GM18907 (cell line): ENCODE data around the gene ELOVL2.

Experiments used
- ATAC-seq: cut with Tn5 transposase; IDR thresholded peaks from one replicate; pipeline ENCODE4 v1.9.1; 2021; ENCODE audit warnings: mild to moderate bottlenecking, moderate library complexity; ENCODE audit not compliant: unreplicated experiment

Gene ELOVL2

DNA sequence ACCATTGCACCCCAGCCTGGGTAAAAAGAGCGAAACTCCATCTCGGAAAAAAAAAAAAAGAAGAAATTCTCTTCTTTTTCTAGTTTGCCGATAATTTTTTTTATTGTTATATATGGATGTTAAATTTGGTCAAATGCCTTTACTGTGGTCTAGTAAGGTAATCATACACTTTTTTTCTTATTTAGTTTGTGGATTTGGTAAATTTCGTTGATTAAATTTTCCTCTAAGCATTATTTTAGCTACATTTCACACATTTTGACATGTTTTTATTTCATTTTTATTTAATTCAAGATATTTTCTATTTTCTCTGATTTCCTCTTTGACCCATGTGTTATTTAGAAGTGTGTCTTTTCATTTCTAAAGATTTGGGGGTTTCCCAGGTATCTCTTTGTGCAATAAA, 18.0 kb upstream of the ELOVL2 start:
- ATAC-seq, result no peak

DNA sequence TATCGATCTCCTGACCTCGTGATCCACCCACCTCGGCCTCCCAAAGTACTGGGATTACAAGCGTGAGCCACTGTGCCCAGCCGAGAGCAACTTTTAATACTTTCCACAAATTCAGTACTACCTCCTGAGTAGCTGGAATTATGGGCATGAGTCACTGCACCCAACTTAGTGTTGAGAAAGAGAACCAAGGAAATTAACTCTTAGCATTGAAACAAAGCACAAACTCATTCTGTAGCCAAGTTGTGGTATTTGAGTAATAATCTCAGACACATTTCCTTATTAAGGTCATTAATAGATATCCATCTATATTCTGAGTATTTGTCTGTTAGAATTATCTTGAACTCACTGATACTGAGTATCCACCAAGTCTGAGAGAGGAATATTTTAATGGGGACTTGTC, 14.3 kb upstream of the ELOVL2 start:
- no peak for ATAC-seq

GRCh38 chr6:11056871-11057270, 12.8 kb upstream of the ELOVL2 start:
- no peak for ATAC-seq

GRCh38 chr6:11055127-11055627, 11.1 kb upstream of the ELOVL2 start:
- ATAC-seq, result no peak

DNA sequence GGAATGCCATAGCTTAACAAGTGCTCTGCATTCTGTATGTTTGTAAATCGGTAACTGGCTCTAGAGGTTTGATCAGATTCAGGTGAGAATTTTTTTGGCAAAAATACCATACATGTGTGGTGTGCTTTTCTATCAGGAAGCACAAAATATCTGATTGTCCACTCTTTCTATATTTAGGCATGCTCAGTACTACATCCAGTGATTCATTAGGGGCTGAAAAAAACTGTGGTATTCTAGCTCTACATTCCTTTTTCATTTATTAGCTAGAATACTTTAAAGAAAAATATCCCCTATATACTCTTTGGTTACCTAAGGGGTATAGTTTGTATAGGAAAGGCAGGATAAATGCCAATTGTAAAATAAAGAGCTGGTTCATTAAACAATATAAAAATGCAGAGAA, 10.6 kb upstream of the ELOVL2 start:
- no peak for ATAC-seq

DNA sequence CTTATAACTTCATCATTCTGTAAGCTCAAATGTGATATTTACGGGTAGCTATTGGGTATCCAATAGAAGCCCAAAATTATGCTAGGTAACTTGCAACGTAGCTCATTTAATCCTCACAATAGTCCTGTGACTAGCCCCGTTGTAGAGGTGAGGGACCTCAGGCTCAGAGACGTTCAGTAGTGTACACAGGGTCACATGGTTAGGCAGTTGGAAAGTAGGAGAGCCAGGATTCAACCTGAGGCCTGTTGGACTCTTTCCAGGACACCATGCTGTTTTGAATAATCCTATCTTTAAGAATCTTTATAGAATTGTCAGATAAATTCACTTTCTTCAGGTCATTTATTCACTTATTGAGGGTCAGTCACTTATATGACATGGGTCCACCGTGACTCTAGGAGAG, 9.2 kb upstream of the ELOVL2 start:
- no peak for ATAC-seq

- no peak for ATAC-seq
Observed at GRCh38 chr6:11050731-11051130, 6.6 kb upstream of the ELOVL2 start.

DNA sequence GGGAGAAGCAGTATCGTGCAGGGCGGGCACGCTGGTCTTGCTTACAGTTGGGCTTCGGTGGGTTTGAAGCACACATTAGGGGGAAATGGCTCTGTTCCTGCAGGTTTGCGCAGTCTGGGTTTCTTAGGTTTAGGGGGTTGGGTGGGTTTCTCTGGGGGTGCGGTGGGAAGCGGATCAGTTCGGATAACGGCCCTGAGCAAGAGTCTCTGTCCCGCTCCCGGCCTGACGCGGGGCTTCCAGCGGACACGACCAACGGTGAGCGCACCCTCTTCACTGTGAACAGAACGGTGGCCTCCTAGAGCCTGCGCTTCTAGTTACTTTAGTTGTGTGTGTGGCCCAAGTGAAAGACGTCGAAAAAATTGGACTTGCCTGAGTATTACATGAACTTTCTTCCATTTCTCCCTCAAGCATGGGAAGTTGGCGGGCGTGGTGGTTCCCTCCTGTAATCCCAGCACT, 635 bp upstream of the ELOVL2 start:
- ATAC-seq, result no peak

- peak; percentile 27 for ATAC-seq
Observed at GRCh38 chr6:11043378-11043960, 636 bp downstream of the ELOVL2 start.

DNA sequence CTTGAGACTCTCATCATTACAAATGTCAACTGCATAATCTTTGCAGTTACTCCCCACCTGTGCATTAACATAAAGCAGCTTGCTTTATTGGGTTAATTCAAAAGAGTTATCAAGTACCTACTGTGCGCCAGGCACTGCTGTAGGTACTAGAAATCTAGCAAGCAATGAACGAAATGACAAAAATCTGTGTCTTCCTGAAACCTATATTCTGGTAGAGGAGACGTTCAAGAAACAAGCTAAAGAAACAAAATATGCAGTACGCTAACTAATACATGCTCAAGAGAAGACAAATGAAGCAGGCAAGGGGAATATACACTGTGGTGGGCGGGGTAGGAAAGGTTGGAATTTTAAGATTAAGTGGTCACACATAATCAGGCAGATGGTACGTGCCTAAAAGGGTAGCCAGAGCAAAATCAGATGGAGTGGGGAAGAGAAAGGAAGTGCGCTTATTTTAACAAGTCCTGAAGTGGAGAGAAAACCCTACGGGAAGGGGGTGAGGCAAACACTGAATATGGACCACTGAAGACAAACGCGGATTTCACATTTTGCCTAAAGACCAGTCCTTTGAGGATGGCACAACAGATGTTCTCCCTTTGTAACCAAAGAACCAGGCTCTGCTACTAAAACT, 1.2 kb downstream of the ELOVL2 start:
- ATAC-seq, result peak; percentile 5

GRCh38 chr6:11042025-11042749, 1.9 kb downstream of the ELOVL2 start:
- no peak for ATAC-seq

DNA sequence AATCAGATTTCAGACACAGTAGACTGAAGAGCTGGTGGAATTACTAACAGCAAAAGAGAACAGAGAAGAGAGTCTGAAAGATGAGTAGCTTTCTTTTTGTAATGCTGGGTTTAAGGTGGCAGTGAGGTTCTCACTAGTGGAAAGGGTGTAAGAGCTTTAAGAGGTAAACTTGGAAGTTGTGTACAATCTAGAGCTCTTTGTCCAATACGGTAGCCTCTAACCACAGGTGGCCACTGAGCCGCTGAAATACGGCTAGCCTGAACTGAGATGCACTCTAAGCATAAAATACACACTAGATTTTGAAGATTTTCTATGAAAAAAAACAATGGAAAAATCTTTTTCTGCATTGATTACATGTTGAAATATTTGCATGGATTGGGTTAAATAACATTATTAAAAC, 4.0 kb downstream of the ELOVL2 start:
- ATAC-seq, result no peak

DNA sequence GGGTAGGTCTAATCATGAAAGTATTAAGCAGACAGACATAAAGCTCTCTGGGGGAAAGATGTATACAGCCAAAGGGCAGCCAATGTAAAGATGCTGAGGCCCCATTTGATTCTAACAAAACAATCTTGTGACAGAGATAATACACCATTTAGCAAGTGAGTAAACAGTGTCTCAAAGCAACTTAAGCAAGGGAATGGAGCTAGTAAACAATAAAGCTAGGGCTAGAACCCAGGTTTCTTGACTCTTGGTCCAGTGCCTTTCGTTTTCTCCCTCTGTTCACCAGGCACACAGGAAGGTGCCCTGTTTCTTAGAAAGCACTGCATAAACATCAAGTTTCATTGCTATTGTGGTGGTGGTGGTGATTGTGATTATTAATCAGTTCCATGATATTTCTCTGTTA, 5.1 kb downstream of the ELOVL2 start:
- ATAC-seq, result no peak

GRCh38 chr6:11036977-11037430, 7.1 kb downstream of the ELOVL2 start:
- ATAC-seq, result no peak

DNA sequence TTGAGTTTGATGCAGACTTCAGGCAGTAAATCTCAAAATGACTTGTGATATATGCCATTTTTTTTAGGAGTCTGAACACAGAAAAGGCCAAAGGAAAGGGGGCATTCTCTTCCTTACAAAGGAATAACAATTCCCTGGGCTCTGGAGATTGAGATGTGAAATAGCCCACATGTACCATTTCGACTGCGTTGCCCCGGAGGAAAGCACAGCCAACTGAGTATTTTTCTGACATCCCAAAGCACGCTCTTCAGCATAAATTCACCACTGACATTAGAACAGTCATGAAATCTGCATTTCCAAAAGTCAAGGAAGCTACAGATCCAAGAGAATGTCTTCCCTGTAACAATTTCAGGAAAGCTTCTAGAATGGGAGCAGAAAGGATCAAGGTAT, 7.8 kb downstream of the ELOVL2 start:
- no peak for ATAC-seq

DNA sequence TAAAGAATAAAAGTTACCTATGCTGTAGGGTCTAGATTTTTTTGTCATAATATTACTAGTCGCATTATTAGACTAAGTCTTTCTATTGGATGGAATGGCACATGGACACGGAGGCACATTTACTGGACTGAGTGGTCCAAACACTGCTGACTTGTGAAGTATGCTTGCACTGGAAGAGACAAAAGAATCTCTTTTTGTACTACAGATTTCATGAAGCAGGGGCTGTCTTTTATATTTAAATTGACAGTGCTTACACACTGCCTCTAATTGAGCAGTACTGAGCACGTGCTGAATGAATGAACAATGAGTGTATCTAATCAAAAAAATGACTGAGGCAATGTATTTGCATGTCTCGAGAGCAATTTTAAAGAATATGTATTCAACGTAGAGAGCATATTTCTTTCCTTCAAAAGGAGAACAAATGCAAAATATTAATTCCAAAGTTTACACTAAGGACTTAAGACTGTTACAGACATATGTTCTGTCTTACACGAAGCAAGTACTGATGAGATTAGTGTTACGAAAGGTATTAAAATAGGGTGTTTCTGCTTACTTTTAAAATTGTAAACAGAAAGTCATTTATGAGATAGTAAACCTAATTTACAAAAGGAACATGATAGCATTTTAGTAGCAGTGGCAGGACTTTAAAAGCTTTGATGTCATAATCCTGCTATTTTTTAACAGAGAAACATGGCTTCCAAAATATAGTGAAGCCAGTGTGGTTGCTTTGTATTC, 8.3 kb downstream of the ELOVL2 start:
- ATAC-seq, result no peak

- ATAC-seq, result no peak
Observed at GRCh38 chr6:11033825-11034224, 10.3 kb downstream of the ELOVL2 start.

GRCh38 chr6:11030904-11031303, 13.2 kb downstream of the ELOVL2 start:
- no peak for ATAC-seq

DNA sequence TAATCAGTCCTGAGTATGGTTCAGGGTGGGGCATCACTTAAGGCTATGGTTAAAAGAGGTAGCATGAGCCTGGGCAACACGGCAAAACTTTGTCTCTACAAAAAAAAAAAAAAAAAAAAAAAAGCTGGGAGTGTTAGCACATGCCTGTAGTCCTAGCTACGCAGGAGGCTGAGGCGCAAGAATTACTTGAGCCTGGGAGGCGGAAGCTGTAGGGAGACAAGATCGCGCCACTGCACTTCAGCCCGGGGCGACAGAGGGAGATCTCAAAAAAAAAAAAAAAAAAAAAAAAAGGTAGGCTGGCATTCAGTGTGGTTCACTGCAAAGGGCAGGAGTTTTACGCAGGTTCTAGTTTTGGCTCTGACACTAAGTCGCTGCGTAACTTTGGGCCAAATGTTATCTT, 15.1 kb downstream of the ELOVL2 start:
- ATAC-seq, result no peak

GRCh38 chr6:11027565-11028110, 16.5 kb downstream of the ELOVL2 start:
- ATAC-seq, result no peak
